ENCODE data around the gene MOSMO.

DNA sequence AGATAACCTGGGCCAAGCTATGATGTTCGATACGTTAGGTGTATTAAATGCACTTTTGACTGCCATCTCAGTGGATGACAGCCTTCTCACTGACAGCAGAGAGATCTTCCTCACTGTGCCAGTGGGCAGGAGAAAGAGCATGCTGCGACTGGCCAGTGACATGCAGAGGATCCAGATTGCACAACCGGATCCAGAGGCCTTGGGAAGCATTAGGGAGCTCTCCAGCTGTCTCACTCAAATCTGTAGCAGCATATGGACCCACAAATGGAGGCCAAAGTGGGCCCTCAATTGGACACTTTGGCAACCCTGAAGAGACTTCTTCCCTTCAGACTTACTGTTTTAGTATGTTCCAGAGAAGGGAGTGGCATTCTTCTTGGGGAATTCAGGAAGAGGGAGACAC lies 27.9 kb upstream of the MOSMO start:
- TF ChIP-seq, protein P1, sequence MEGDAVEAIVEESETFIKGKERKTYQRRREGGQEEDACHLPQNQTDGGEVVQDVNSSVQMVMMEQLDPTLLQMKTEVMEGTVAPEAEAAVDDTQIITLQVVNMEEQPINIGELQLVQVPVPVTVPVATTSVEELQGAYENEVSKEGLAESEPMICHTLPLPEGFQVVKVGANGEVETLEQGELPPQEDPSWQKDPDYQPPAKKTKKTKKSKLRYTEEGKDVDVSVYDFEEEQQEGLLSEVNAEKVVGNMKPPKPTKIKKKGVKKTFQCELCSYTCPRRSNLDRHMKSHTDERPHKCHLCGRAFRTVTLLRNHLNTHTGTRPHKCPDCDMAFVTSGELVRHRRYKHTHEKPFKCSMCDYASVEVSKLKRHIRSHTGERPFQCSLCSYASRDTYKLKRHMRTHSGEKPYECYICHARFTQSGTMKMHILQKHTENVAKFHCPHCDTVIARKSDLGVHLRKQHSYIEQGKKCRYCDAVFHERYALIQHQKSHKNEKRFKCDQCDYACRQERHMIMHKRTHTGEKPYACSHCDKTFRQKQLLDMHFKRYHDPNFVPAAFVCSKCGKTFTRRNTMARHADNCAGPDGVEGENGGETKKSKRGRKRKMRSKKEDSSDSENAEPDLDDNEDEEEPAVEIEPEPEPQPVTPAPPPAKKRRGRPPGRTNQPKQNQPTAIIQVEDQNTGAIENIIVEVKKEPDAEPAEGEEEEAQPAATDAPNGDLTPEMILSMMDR (IDR thresholded peaks at IDR 0.05): no peak
- TF ChIP-seq POLR2AphosphoS5 (IDR thresholded peaks at IDR 0.05): no peak

Measured in prostate gland (tissue), 2 donors.